HG03571 (cell line): ENCODE measurements around the gene MYMK.

Source experiments
- ATAC-seq: cut with Tn5 transposase; IDR thresholded peaks from one replicate; pipeline ENCODE4 v1.9.1; 2021; ENCODE audit not compliant: unreplicated experiment

MYMK gene

DNA sequence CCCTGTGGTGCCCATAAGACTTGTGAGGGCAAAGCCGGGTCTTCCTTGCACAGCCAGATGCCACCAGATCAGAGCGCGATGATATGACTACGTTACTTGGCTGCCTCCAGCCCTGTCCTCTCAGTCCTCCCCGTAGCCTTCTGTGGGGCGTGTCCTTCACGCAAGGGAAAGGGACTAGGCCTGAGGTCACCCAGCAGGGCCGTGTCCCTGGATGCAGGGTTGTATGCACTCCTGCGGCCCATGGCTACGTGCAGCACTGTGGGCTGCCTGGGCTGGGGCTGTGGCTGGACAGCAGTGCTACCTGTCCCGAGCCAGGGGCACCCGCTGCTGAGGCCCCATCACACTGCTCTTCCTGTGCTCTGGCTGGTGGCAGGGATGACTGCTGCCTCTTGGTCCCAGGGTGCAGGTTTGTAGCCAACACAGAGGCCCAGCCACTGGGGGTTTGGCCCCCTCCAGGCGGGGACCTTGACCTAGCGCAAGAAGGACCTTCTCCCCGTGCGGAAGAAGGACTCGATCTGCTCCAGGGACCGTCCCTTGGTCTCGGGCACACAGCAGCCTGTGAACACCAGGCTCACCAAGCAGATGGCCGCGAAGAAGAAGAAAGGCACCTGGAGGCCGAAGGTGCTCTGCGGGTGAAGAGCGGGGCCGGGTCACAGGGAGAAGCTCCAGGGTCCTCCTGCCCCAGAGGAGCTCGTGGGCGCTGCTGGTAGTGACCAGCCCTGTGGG is 53.0 kb downstream of the MYMK start:
- no peak for ATAC-seq

DNA sequence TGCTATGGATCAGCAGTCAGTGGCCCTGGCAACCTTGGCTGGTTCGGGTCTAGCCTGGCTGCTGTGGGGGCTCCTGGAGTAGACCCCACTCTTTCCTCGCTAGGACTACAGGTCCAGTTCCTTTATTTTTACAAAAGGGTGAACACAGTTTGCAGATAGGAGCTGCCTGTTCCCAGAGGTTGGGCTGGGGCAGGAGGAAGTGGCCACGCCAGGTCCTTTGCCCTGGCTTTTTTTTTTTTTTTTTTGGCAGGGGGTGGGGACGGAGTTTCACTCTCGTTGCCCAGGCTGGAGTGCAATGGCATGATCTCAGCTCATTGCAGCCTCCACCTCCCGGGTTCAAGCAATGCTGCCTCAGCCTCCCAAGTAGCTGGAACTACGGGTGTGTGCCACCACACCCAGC is 53.8 kb downstream of the MYMK start:
- ATAC-seq = no peak

DNA sequence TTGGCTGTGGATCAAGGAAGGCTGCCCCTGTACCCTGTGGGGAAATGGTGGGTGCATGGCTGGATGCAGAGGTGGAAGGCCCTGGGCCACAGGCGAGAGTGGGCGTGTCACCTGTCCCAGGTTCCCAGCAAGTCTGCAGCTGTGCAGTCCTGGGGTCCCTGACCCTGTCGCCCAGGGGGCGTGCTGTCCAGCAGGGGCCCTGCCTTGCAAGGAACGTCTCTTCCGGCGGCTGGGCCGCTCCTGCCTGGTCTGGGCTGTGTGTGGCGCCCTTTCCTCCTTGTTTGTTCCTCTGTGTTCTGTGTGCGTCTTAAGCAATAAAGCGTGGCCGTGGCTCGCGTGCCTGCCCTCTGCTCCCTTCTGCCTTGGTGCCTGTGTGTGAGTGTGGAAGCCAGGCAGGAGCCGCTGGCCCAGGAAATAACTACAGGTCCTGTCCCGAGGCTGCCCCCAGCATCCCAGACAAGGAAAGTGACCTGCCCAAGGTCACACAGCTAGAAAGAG is 54.3 kb downstream of the MYMK start:
- ATAC-seq = no peak

DNA sequence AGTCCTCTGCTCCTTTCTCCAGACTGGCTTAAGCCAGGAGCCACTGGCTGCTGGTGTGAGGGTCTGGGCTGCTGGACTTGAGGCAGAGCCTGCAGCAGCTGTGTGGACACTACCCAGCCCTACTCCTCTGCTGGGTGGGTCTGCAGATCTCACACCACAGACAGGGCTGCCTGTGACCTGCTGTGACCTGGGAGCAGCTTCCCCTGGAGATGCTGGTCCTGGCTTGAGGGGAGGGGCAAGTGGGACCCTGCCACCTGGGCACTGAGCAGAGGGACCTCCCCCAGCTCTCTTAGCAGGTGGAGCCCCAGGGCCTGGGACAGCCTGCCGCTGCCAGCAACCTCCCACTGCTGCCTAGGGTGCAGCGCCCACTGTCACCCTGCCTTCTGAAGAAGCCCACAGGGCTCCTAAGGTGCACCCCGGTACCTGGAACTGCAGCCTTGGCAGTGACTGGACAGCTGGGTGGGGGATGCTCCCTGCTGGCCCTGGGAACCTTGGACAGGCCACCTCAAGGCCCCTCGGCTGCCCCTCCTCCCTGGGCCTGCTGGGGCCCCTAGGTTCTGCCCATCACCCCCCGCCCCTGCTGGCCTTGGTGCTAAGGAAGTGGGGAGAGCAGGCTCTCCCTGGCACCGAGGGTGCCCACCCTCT is 55.9 kb downstream of the MYMK start:
- ATAC-seq = no peak

DNA sequence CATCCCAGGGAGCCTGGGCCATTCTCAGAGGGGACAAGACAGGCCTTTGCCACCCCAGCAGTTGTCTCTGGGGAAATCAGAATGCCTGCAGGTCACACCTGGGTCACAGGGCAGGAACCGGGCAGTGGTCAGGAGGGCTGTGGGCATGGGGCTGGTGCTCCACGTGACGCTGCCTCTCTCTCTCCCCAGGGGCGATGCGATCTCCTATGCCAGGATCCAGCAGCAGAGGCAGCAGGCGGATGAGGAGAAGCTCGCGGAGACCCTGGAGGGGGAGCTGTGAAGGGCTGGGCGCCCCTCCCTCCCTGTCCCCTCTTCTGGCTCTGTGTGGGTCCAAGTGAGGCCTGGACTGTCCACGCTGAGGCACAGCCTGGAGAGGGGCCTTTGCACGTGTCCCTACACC is 56.4 kb downstream of the MYMK start:
- ATAC-seq = no peak

DNA sequence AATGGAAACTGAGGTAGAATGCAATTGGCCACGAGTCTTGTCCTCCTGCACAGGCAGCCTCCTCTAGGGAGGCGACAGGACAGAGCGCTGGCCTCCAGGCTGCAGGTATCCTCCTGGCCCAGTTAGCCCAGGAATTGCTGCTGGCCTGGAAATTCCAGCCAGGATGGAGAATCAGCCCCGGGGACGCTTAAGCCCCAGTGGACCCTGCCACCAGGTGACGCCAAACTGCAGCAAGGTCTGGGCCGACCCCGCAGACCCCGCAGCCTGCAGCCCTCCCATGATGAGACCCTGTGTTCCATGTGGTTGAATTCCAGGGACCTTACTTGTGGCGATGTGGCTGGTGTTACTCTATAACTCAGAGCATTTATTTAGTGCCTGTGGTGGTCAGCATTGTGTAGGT is 57.7 kb downstream of the MYMK start:
- ATAC-seq = no peak

DNA sequence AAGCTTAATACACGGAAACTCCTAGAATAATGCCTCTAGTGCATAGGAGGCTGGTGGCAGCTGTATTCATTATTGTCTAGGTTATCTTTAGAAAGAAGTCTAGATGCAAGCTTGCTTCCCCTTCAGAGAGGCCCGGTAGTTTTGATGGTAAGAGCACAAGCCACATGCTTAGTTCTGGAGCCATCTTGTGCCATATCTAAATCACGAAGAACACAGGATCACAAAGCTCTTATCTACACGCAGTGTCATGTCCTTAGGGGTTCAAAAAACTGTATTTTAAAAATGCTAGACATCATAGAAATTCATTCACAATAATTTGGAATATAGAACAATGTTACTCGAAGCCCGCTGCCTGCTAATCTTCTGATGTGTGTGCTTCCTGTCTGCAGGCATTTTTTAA is 58.8 kb downstream of the MYMK start:
- no peak for ATAC-seq

DNA sequence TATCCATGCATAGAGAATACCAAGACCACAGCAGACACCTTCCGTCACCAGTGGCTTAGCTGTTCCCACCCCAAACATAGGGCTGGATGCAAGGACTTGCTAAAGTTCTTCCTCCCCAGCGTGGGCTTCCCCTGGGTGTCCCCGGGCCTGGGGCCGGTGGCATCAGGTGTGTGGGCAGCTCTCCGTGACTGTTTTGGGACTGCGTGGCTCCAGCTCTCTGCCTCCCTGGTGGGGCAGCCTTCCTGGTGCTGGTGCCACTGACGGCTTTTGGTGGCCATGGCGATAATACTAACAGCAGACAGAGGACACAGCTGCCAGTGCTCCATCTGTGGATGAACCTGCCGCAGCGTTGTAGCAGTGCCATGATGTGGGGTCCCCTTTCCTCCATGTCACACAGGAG is 60.1 kb downstream of the MYMK start:
- no peak for ATAC-seq
